Measurements from ENCODE around the gene ESPN.
"Not testable (repeated sequence)": the region's sequence is repeated elsewhere in the genome, so short reads cannot be mapped to it uniquely, and the experiment has no call there.

The ESPN gene

GRCh38 chr1:6424619-6425593 is at the start of gene ESPN:
ESPN (plus strand) TSS chr1:6424776; CDS start chr1:6424956, 180 bp downstream.
- DNase-seq (ENCODE audit: low read depth, low spot score), result no peak

- DNase-seq (ENCODE audit: low read depth, low spot score), result no peak
Observed at GRCh38 chr1:6378096-6378746, 46.4 kb upstream of the ESPN start.

- DNase-seq (ENCODE audit: low read depth, low spot score), result no peak
Observed at GRCh38 chr1:6380037-6380436, 44.5 kb upstream of the ESPN start.

GRCh38 chr1:6384135-6384534 is 40.4 kb upstream of the ESPN start:
- no peak for DNase-seq (ENCODE audit: low read depth, low spot score)

GRCh38 chr1:6384962-6385361 is 39.6 kb upstream of the ESPN start:
- no peak for DNase-seq (ENCODE audit: low read depth, low spot score)

GRCh38 chr1:6385488-6386191 is 38.9 kb upstream of the ESPN start:
- DNase-seq (ENCODE audit: low read depth, low spot score), result no peak

- DNase-seq (ENCODE audit: low read depth, low spot score), result no peak
Observed at GRCh38 chr1:6386371-6386949, 38.1 kb upstream of the ESPN start.

GRCh38 chr1:6389971-6390370 is 34.6 kb upstream of the ESPN start:
- no peak for DNase-seq (ENCODE audit: low read depth, low spot score)

- DNase-seq (ENCODE audit: low read depth, low spot score), result no peak
Observed at GRCh38 chr1:6391951-6392808, 32.4 kb upstream of the ESPN start.

- no peak for DNase-seq (ENCODE audit: low read depth, low spot score)
Observed at GRCh38 chr1:6392809-6393399, 31.7 kb upstream of the ESPN start.

- DNase-seq (ENCODE audit: low read depth, low spot score), result peak; percentile 73
Observed at GRCh38 chr1:6393400-6394187, 31.0 kb upstream of the ESPN start, which contains the start of gene ACOT7. ACOT7 (minus strand) TSS chr1:6393767; CDS start chr1:6393399, 368 bp downstream.

GRCh38 chr1:6395130-6395529 is 29.4 kb upstream of the ESPN start:
- not testable (repeated sequence) for DNase-seq (ENCODE audit: low read depth, low spot score)

GRCh38 chr1:6395781-6396244 is 28.8 kb upstream of the ESPN start:
- DNase-seq (ENCODE audit: low read depth, low spot score), result not testable (repeated sequence)

- no peak for DNase-seq (ENCODE audit: low read depth, low spot score)
Observed at GRCh38 chr1:6396998-6397397, 27.6 kb upstream of the ESPN start.

GRCh38 chr1:6397844-6398441 is 26.6 kb upstream of the ESPN start:
- DNase-seq (ENCODE audit: low read depth, low spot score), result no peak

GRCh38 chr1:6399294-6399693 is 25.3 kb upstream of the ESPN start:
- DNase-seq (ENCODE audit: low read depth, low spot score), result no peak

- no peak for DNase-seq (ENCODE audit: low read depth, low spot score)
Observed at GRCh38 chr1:6401673-6402072, 22.9 kb upstream of the ESPN start.

GRCh38 chr1:6408023-6408422 is 16.6 kb upstream of the ESPN start:
- DNase-seq (ENCODE audit: low read depth, low spot score), result no peak

GRCh38 chr1:6409053-6409452 is 15.5 kb upstream of the ESPN start:
- no peak for DNase-seq (ENCODE audit: low read depth, low spot score)
